Uterus (tissue), 2 donors: ENCODE results near the gene CCHCR1.

Experiments
- CTCF ChIP-seq, 4 experiments: fragments of 200-600 bp in 2 of 4; fragments of 450-650 bp in 2 of 4; sonication (generic) in 2 of 4; IDR thresholded peaks; one replicate each; pipeline ENCODE4 v1.5.1; 2016 to 2019; ENCODE audit warnings: antibody characterized with exemption in 4 of 4, mild to moderate bottlenecking in 2 of 4, moderate library complexity in 1 of 4
- POLR2A ChIP-seq, 2 donors: fragments of 450-650 bp; IDR thresholded peaks; one replicate each; pipeline ENCODE4 v1.6.1; 2016; ENCODE audit warnings: antibody characterized with exemption in 2 of 2, mild to moderate bottlenecking in 1 of 2, moderate library complexity in 1 of 2

- TF ChIP-seq POLR2A (IDR thresholded peaks at IDR 0.05) (no peak), CTCF (IDR thresholded peaks at IDR 0.05) (no peak)
Measured at GRCh38 chr6:31194061-31194834, 36.6 kb upstream of the CCHCR1 start.
